ENCODE results near the gene SIPA1L3. TPM values are rescaled to one million over a fixed set of nuclear protein-coding genes. Genes with fewer than 3 reads are reported as not detected.

SIPA1L3 gene
- total and polyA plus RNA-seq, 2 of the 13 experiments (the other 11 are each of a cell fraction or from before 2014, with no cell fraction given): 5.5 to 7.7 TPM

DNA sequence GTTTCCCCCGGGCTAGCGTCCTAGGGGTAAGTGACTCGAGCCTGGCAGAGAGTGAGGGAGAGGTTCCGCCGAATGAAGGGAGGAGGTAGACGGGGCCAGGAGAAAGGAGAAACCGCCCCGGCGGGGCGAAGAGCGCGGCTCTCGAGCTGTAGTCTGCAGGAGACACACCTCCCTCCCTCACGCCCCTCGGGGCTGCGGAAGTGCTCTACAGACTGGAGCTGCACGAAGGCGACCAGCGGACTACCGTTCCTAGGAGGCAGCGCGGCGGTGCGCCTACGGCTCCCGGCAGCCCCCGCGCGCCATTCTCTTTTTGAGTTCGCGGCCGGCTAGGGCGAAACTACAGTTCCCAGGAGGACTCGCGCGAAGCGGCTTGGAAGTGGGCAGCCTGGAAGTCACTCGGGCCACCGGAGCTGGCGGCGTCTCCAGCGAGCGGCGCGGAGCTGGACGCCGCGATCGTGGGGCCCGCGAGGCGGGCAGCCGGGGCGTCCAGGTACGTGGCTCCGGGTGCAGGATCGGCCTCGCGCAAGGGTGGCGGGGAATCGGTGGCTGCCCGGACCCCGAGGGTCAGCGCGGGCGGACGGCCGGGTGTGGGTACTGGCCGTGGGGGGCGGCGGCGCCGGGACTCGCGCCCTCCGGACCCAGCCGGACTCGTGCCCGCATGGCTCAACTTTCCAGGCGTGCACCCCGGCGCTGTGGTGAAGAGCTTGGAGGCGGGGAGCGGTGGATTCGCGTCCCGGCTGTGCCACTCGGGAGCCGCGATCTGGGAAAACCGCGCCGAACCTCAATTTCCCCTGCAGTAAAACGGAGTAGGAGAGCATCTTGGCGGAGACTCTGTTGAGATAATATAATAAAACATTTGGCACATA is at the start of gene SIPA1L3 (continued):
- TF ChIP-seq, protein P1, sequence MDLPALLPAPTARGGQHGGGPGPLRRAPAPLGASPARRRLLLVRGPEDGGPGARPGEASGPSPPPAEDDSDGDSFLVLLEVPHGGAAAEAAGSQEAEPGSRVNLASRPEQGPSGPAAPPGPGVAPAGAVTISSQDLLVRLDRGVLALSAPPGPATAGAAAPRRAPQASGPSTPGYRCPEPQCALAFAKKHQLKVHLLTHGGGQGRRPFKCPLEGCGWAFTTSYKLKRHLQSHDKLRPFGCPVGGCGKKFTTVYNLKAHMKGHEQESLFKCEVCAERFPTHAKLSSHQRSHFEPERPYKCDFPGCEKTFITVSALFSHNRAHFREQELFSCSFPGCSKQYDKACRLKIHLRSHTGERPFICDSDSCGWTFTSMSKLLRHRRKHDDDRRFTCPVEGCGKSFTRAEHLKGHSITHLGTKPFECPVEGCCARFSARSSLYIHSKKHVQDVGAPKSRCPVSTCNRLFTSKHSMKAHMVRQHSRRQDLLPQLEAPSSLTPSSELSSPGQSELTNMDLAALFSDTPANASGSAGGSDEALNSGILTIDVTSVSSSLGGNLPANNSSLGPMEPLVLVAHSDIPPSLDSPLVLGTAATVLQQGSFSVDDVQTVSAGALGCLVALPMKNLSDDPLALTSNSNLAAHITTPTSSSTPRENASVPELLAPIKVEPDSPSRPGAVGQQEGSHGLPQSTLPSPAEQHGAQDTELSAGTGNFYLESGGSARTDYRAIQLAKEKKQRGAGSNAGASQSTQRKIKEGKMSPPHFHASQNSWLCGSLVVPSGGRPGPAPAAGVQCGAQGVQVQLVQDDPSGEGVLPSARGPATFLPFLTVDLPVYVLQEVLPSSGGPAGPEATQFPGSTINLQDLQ (CRISPR knock-in tag; IDR thresholded peaks at IDR 0.05): no peak
- TF ChIP-seq CREM (IDR thresholded peaks at IDR 0.05): peak; percentile 95
- no peak for TF ChIP-seq CREM (CRISPR knock-in tag; IDR thresholded peaks at IDR 0.05)
- TF ChIP-seq, protein P2, sequence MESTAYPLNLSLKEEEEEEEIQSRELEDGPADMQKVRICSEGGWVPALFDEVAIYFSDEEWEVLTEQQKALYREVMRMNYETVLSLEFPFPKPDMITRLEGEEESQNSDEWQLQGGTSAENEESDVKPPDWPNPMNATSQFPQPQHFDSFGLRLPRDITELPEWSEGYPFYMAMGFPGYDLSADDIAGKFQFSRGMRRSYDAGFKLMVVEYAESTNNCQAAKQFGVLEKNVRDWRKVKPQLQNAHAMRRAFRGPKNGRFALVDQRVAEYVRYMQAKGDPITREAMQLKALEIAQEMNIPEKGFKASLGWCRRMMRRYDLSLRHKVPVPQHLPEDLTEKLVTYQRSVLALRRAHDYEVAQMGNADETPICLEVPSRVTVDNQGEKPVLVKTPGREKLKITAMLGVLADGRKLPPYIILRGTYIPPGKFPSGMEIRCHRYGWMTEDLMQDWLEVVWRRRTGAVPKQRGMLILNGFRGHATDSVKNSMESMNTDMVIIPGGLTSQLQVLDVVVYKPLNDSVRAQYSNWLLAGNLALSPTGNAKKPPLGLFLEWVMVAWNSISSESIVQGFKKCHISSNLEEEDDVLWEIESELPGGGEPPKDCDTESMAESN (CRISPR knock-in tag; conservative IDR thresholded peaks at IDR 0.05): no peak
- no peak; the same call in 1 of the 2 replicates for TF ChIP-seq ZNF616 (CRISPR knock-in tag; IDR thresholded peaks at IDR 0.05; ENCODE audit: low read depth)
- TF ChIP-seq, protein P3, sequence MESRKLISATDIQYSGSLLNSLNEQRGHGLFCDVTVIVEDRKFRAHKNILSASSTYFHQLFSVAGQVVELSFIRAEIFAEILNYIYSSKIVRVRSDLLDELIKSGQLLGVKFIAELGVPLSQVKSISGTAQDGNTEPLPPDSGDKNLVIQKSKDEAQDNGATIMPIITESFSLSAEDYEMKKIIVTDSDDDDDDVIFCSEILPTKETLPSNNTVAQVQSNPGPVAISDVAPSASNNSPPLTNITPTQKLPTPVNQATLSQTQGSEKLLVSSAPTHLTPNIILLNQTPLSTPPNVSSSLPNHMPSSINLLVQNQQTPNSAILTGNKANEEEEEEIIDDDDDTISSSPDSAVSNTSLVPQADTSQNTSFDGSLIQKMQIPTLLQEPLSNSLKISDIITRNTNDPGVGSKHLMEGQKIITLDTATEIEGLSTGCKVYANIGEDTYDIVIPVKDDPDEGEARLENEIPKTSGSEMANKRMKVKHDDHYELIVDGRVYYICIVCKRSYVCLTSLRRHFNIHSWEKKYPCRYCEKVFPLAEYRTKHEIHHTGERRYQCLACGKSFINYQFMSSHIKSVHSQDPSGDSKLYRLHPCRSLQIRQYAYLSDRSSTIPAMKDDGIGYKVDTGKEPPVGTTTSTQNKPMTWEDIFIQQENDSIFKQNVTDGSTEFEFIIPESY (CRISPR knock-in tag; IDR thresholded peaks at IDR 0.05): peak; percentile 6; the same call in 1 of the 2 replicates
- TF ChIP-seq ZNF784 (CRISPR knock-in tag; IDR thresholded peaks at IDR 0.05; ENCODE audit: borderline replicate concordance): peak; percentile 40; the same call in 1 of the 2 replicates
- TF ChIP-seq ADNP (CRISPR knock-in tag; IDR thresholded peaks at IDR 0.05): no peak
- TF ChIP-seq HNRNPL (IDR thresholded peaks at IDR 0.05; ENCODE audit: low read depth, low read length): no peak
- no peak for TF ChIP-seq NCOA5 (CRISPR knock-in tag; IDR thresholded peaks at IDR 0.05)
- TF ChIP-seq, protein P4, sequence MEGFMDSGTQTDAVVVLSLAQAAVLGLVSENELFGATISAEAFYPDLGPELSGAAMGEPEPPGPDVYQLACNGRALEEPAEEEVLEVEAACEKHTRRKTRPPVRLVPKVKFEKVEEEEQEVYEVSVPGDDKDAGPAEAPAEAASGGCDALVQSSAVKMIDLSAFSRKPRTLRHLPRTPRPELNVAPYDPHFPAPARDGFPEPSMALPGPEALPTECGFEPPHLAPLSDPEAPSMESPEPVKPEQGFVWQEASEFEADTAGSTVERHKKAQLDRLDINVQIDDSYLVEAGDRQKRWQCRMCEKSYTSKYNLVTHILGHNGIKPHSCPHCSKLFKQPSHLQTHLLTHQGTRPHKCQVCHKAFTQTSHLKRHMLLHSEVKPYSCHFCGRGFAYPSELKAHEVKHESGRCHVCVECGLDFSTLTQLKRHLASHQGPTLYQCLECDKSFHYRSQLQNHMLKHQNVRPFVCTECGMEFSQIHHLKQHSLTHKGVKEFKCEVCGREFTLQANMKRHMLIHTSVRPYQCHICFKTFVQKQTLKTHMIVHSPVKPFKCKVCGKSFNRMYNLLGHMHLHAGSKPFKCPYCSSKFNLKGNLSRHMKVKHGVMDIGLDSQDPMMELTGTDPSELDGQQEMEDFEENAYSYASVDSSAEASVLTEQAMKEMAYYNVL (CRISPR knock-in tag; IDR thresholded peaks at IDR 0.05; ENCODE audit: borderline replicate concordance): no peak; the same call in 1 of the 2 replicates
- TF ChIP-seq HNF1A (IDR thresholded peaks at IDR 0.05; ENCODE audit: low read depth): no peak
- peak; percentile 59; the same call in 1 of the 2 replicates for TF ChIP-seq HNF1A (CRISPR knock-in tag; IDR thresholded peaks at IDR 0.05; ENCODE audit: borderline replicate concordance)
- TF ChIP-seq JDP2 (CRISPR knock-in tag; IDR thresholded peaks at IDR 0.05; ENCODE audit: borderline replicate concordance): no peak
